KMS-11 (cell line): ENCODE measurements around the gene CLSTN1.

Experiments
- H2AFZ ChIP-seq: fragments of 200-600 bp; sonication (generic); 2 replicates; pipeline ENCODE4 v1.6.1; 2016; ENCODE audit warnings: antibody characterized with exemption, mixed run types, low read depth
- H3K27ac ChIP-seq: fragments of 200-600 bp; sonication (generic); 2 replicates; pipeline ENCODE4 v1.6.1; 2016; ENCODE audit warnings: mild to moderate bottlenecking, mixed run types
- H3K27me3 ChIP-seq: fragments of 200-600 bp; sonication (generic); 2 replicates; pipeline ENCODE4 v1.6.1; 2017; ENCODE audit warnings: mild to moderate bottlenecking, low read depth, mixed run types, moderate library complexity; ENCODE audit not compliant: insufficient read depth
- H3K36me3 ChIP-seq: fragments of 200-600 bp; sonication (generic); 2 replicates; pipeline ENCODE4 v1.6.1; 2017; ENCODE audit warnings: mild to moderate bottlenecking, mixed run types; ENCODE audit not compliant: insufficient read depth
- H3K4me1 ChIP-seq: fragments of 200-600 bp; sonication (generic); 2 replicates; pipeline ENCODE4 v1.6.1; 2016; ENCODE audit warnings: mild to moderate bottlenecking, low read depth, mixed run types; ENCODE audit not compliant: poor library complexity, severe bottlenecking
- H3K4me2 ChIP-seq: fragments of 200-600 bp; sonication (generic); 2 replicates; pipeline ENCODE4 v1.7.0; 2016; ENCODE audit warnings: mild to moderate bottlenecking, mixed run types
- H3K4me3 ChIP-seq: fragments of 200-600 bp; sonication (generic); IDR thresholded peaks from 2 replicates; pipeline ENCODE4 v1.6.1; 2017; ENCODE audit warnings: low read depth, low read length, mixed read lengths; ENCODE audit not compliant: insufficient read depth
- H3K79me2 ChIP-seq: fragments of 200-600 bp; sonication (generic); 2 replicates; pipeline ENCODE4 v1.6.1; 2016; ENCODE audit warnings: low read depth, mixed run types; ENCODE audit not compliant: insufficient read depth
- H3K9ac ChIP-seq: fragments of 200-600 bp; sonication (generic); 2 replicates; pipeline ENCODE4 v1.6.1; 2016; ENCODE audit warnings: mild to moderate bottlenecking, mixed run types
- H4K20me1 ChIP-seq: fragments of 200-600 bp; sonication (generic); 2 replicates; pipeline ENCODE4 v1.6.1; 2016; ENCODE audit warnings: mild to moderate bottlenecking, mixed run types; ENCODE audit not compliant: insufficient read depth
- TF ChIP-seq, protein P1 (sequence below): fragments of 200-600 bp; sonication (generic); conservative IDR thresholded peaks from 2 replicates; pipeline ENCODE4 v1.6.1; 2017; ENCODE audit warnings: low read depth, mild to moderate bottlenecking, antibody characterized with exemption, low read length, moderate library complexity, mixed read lengths

Gene CLSTN1

GRCh38 chr1:9703681-9704080 is 120.1 kb downstream of the CLSTN1 start:
- Histone ChIP-seq H4K20me1 (no peaks in the 10 kb centered on the region), H3K9ac (no peak overlapping the region), H3K36me3 (no peaks in the 10 kb centered on the region)

DNA sequence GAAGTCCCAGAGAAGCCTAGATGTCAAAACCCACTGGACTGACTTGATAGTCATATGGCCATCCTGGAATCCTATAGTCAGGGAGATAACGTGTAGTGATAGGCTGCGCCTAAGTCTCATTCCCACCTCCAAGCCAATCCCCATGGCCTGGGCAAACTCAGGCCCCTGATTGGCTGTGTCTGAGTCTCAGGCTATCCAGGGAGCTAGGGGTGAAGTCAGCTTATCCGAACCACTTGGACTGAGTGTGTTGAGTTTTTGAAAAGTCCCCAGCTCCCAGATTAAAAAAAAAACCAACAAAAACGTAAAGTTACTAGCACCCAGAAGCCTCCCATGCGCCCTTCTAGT is 120.6 kb downstream of the CLSTN1 start:
- H4K20me1 ChIP-seq = no peaks in the 10 kb centered on the region
- H3K4me2 ChIP-seq = no peak overlapping the region
- H3K27me3 ChIP-seq = no peaks in the 10 kb centered on the region
- TF ChIP-seq, protein P1, sequence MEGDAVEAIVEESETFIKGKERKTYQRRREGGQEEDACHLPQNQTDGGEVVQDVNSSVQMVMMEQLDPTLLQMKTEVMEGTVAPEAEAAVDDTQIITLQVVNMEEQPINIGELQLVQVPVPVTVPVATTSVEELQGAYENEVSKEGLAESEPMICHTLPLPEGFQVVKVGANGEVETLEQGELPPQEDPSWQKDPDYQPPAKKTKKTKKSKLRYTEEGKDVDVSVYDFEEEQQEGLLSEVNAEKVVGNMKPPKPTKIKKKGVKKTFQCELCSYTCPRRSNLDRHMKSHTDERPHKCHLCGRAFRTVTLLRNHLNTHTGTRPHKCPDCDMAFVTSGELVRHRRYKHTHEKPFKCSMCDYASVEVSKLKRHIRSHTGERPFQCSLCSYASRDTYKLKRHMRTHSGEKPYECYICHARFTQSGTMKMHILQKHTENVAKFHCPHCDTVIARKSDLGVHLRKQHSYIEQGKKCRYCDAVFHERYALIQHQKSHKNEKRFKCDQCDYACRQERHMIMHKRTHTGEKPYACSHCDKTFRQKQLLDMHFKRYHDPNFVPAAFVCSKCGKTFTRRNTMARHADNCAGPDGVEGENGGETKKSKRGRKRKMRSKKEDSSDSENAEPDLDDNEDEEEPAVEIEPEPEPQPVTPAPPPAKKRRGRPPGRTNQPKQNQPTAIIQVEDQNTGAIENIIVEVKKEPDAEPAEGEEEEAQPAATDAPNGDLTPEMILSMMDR = no peak
- no peak overlapping the region for H3K27ac ChIP-seq
- H3K4me3 ChIP-seq = no peak overlapping the region
- H2AFZ ChIP-seq = no peak overlapping the region
- no peaks in the 10 kb centered on the region for H3K4me1 ChIP-seq
- H3K9ac ChIP-seq = no peak overlapping the region
- H3K79me2 ChIP-seq = no peaks in the 10 kb centered on the region
- no peaks in the 10 kb centered on the region for H3K36me3 ChIP-seq

More at GRCh38 chr1:9703681-9704080, 120.1 kb downstream of the CLSTN1 start:
- TF ChIP-seq, protein P1 = no peak
- H3K27me3 ChIP-seq = no peaks in the 10 kb centered on the region
- no peaks in the 10 kb centered on the region for H3K79me2 ChIP-seq
- no peak overlapping the region for H2AFZ ChIP-seq
- no peak overlapping the region for H3K4me3 ChIP-seq
- H3K4me1 ChIP-seq = no peaks in the 10 kb centered on the region
- H3K27ac ChIP-seq = no peak overlapping the region
- no peak overlapping the region for H3K4me2 ChIP-seq

DNA sequence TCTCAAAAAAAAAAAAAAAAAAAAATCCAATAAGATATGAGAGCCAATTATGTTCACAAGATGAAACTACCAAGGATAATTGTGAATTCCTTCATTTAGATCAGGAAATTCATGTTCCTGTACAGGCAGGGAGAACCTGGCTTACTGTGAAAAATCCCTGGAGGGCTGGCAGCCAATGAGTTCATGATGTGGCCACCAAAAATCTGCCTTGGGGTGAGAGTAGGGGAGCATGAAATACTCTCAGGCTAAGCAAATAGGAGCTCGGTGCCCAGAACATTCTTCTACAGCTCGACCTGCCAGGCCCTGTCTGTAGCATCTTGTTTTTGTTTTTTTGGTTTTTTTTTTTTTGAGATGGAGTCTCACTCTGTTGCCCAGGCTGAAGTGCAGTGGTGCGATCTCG is 122.1 kb downstream of the CLSTN1 start:
- no peaks in the 10 kb centered on the region for H3K79me2 ChIP-seq
- H3K36me3 ChIP-seq = no peaks in the 10 kb centered on the region
- no peaks in the 10 kb centered on the region for H3K4me1 ChIP-seq

GRCh38 chr1:9700340-9700739 is 123.4 kb downstream of the CLSTN1 start:
- no peaks in the 10 kb centered on the region for H3K79me2 ChIP-seq
- no peak overlapping the region for H3K4me2 ChIP-seq
- H3K9ac ChIP-seq = no peak overlapping the region
- no peak overlapping the region for H2AFZ ChIP-seq
- TF ChIP-seq, protein P1 = no peak
- H3K27ac ChIP-seq = no peak overlapping the region
- H4K20me1 ChIP-seq = no peaks in the 10 kb centered on the region
- H3K4me1 ChIP-seq = no peaks in the 10 kb centered on the region
- H3K36me3 ChIP-seq = no peaks in the 10 kb centered on the region
- no peaks in the 10 kb centered on the region for H3K27me3 ChIP-seq
- no peak overlapping the region for H3K4me3 ChIP-seq

More for the DNA sequence above, 122.1 kb downstream of the CLSTN1 start:
- Histone ChIP-seq H3K27me3 (no peaks in the 10 kb centered on the region), H4K20me1 (no peaks in the 10 kb centered on the region), H3K4me2 (no peak overlapping the region), H3K4me3 (no peak overlapping the region), H3K9ac (no peak overlapping the region), H2AFZ (no peak overlapping the region), H3K27ac (no peak overlapping the region)
- TF ChIP-seq, protein P1 = no peak
